ENCODE data around the gene RPSA.
"Not testable (repeated sequence)": the region's sequence is repeated elsewhere in the genome, so short reads cannot be mapped to it uniquely, and the experiment has no call there.

RPSA gene

DNA sequence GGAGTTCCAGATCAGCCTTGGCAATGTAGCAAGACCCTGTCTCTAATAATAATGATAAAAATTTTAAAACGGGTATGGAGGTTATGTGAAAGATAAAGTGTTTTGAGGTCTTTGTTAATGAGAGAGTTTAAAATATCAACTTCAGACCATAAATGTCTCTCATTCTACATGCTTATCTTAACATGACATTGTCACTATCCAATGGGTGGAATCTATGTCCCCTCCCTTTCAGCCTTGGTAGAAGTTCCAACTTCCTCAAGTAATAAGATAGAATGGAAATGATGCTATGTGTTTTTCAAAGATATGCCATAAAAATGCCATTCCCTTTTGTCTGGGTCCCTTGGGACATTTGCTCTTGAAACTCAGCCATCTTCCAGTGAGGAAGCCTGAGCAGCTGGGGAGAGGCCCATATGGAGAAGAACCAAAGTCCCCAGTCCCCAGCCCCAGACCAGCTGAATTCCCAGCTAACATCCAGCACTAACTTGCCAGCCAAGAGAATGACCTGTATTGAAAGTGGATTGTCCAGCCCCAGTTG lies 17.0 kb downstream of the RPSA start:
- FAIRE-seq: no peak

DNA sequence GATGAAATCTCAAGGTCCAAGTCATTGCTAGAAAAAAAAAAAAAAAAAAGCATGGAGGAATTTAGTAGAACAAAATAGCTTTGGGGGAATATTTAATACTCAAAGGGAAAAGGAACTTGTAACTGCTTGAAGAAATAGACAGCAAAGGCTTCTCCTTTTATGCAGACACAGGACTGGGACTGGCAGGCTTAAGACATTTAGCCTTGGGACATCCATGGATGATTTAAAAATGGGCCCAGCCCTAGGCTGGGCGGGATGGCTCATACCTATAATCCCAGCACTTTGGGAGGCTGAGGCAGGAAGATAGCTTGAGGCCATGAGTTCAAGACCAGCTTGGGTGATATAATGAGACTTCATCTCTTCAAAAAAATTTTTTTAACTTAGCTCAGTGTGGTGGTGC lies 19.8 kb downstream of the RPSA start:
- no peak for FAIRE-seq

DNA sequence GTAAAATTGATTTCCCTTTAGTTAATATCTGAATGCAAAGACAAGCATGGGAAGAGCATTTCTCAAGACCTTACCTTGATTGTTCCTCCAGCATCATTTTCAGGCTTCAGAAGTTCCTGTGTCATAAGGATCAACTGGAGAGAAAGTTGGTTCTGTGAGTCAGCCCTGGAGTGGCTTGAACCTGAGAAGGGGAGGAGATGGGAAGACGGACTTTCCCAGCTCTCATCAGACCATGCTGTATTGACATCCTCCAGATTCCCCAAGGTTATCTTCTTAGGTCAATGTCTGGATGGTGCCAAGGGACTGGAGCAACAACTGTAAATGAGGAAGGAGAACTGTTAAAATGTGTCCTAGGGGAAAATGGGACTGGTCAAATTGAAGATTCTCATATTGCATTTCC lies 21.0 kb downstream of the RPSA start:
- FAIRE-seq: no peak

DNA sequence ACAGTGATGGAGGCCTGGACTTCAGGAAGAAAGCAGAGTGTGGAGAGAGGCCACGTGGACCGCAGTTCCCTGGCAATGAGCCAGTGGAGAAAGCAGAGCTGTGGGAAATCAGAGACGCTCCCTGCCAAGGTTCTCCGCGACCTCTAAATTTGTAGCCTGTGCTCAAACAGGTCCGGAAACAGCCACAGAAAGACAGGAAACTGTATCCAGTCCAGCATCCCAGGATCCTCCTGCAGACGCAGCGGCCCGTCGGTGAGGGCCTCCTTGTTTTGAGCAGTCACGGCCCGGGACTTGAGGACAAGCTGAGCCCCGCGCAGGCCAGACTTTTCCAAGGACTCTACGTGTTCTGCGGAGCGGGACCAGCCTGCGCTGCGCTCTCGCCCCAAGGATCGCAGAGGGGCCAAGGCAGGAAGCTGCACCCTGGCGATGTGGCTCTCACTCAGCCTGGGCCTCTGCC lies 22.3 kb downstream of the RPSA start:
- FAIRE-seq: no peak

DNA sequence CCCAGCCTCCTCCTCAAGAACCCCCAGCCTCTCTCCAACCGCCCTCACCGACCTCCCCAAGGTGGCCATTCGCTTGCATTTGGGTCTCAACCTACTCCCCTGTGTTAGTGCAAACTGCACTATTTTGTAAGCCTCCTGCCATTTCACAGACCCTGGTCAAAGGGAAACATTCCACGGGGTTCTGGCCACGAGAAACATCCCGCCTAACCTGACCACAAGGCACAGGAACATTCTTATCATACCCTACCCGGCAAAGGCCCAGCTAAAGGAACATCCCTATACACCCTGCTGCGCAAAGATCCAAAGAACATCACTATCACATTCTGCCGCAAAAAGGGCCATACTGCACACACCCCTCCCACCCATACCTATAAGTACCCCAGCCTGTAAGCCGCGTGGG lies 22.9 kb downstream of the RPSA start:
- no peak for FAIRE-seq

DNA sequence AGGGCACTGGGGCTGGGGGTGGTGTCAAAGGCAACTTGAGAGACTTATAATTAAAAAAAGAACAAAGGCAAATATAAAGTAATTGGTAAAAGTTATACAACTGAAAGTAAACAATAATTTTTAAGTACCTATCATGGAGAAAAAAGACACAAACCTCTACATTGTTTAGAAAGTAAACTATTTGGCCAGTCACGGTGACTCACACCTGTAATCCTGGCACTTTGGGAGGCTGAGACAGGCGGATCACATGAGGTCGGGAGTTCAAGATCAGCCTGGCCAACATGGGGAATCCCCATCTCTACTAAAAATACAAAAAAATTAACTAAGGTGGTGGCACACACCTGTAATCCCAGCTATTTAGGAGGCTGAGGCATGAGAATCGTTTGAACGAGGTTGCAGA lies 25.8 kb downstream of the RPSA start:
- FAIRE-seq: no peak

DNA sequence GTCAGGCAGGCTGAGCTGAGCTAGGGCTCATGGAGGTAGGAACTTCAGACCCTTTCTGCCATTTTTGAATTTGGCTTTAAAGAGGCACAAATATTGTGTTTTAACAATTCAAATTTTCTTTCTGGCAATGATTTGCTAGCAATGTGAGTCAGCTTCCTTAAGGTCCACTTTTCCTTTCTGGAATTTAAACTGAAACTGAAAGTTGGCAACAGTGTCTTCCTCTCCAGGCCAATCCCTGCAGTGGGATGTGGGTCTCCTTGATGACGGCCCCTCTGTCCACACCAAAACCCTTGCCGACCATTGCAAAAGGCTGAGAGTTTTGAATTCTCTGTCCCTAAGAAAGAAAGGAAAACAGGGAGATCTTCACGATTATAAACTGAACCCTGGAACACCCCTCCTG lies 27.1 kb downstream of the RPSA start:
- FAIRE-seq: no peak

DNA sequence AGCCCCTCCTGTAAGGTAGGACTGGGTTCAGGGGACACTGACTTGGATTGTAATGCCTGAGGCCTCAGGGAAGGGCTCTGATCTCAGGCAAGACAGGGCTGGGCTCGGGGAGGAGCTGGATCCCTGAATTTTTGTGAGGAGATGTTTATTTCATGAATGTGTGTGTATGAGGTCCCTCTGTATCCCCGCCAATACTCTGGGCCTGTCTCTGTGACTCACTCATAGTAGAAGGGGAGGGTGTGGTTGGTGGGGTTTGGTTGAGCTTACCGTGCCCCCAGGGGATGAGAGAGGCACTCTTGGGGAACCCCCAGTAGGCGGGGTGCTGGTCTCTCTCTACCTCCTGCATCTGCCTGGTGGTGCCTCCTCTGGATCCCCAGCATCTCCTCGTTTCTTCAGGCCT lies 28.1 kb downstream of the RPSA start:
- no peak for FAIRE-seq

DNA sequence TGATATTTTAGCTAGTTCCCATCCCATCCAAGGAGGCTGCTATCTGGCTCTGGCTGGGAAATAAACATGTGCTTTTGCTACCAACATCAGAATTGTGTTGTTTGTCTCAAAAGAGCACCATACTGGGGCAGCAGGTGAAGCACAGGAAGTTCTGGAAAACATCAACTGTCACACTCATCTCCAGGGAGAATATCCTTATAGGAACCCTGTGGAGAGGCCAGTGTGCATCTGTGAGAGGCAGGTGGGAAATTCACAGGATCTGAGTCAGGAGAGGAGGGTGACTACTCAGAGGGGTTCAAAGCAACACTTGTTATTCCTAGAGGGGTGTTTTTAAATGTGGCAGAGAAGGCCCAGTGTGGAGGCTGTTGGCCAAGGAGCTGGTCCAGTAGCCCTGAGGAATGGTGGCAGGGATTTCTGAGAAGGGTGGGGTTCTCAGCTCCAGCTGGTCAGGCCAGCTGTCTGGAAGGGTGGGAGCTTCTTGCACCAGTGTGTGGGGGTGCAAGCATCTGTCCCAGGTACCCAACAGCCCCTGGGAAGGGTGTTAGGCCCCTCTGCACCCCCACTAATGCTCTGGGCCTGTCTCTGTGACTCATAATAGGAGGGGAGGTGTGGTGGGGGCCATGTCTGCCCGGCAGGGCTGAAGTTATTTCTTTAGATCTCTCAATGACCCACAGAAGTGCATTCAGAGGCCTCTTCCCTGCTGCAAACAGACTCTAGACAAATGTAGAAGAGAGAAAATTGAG lies 28.7 kb downstream of the RPSA start:
- no peak for FAIRE-seq

DNA sequence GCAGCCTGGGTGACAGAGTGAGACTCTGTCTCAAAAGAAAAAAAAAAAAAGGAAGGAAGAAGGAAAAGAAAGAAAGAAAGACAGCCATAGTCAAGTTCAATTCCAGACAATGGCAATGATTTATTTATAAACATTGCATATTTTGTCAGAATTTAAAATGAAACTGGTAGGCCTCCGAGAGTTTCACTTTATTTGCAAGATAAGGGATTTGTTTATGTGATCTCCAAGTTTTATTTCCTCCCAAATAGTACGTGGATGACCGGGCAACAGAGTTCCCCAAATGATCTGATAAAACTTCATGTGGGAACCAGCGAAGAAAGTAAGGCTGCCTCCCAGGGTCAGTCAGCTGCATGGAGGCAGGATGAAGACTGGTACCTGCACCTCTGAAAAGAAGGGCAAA lies 32.4 kb downstream of the RPSA start:
- FAIRE-seq: no peak

DNA sequence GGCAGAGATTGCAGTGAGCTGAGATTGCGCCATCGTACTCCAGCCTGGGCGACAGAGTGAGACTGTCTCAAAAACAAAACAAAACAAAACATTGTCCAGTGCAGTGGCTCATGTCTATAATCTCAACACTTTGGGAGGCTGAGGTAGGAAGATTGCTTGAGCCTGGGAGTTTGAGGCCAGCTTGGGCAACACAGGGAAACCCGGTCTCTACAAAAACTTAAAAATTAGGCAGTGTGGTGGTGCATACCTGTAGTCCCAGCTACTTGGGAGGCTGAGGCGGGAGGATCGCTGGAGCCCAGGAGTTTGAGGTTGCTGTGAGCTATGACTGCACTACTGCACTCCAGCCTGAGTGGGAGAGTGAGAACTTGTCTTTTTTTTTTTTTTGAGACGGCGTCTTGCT lies 33.8 kb downstream of the RPSA start:
- FAIRE-seq: no peak

DNA sequence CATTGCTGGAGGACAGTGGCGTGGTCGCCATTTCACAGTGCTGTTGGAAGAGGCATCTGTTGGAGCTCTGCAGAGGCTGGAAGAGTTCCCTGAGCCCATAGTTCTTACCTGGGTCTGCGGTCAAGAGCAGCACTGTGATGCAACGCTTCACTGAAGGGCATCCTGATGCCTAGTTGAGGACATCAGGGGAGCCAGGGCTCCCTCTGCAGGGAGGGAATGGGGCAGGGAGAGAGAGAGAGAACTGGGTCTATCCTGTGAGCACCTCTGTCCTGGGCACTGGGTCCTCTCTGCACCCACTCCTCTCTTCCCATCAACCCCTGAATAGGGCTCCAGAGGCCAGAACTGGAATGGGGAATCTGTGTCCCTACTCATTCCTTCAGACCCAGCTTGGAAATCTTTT lies 37.0 kb downstream of the RPSA start:
- no peak for FAIRE-seq

DNA sequence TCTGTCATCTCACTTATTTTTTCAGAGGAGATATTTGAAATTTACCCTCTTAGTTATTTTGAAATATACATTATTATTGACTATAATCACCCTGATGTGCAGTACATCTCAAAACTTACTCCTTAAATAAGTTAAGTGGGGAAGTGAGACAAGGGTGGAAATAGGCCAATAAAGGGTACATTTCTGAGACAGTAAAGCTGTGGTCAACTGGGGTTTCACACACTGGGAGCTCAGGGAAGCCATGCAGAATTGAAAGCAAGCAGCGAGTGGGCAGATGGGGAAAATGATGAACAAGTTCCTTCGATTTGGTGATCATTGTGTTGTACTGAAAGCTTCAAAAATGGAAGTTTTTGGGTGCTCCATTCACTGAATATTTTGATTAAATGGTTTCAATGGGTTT lies 39.4 kb downstream of the RPSA start:
- no peak for FAIRE-seq

DNA sequence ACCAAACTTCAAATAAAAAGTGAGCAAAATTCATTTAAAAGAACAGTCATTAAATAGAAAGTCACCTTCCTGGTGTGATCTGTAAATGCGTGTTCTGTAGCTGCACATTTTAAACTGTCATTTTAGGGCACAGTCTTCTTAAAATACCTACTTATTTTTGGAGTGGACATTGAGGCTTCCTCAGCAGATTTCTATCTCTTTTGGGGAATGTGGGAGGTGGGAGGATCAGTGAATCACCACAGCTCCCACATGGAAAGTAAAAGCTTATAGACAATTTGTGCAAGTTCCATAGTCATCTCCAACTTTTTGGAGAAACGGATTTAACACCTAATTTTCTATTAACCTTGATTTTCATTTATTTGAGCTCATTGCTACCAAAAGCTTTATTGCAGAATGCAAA lies 39.9 kb downstream of the RPSA start:
- no peak for FAIRE-seq

DNA sequence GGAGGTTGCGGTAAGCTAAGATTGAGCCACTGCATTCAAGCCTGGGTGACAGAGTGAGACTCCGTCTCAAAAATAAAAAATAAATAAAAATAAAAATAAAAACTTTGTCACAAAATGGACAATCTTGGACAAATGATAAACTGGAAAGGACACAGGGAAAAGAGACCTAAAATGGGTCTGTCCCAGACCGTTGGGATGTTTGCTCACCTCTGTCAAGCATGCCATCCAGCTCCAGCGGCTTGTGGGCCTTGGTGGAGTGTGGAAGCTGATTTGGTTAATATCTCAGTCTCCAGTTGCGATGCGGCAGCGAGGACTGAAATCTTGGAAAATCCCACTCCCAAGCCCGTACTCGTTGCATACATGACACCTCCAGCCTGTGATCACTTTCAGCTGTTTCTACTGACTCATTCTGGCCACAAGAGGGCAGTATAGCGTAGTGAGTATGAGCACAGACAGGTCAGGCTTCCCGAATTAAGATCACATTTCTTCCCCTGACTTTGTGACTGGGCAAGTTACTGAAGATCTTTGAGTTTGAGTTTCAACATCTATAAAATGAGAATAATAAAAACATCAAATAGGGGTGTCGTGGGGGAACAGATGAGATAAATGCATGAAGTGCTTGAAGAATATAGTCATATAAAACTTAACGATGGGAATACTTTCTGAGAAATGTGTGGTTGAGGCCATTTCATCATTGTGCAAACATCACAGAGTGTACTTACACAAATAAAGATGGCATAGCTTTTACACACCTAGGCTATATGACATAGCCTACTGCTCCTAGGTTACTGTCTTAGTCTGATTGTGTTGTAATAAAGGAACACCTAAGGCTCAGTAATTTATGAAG lies 41.3 kb downstream of the RPSA start:
- FAIRE-seq: peak; percentile 74

DNA sequence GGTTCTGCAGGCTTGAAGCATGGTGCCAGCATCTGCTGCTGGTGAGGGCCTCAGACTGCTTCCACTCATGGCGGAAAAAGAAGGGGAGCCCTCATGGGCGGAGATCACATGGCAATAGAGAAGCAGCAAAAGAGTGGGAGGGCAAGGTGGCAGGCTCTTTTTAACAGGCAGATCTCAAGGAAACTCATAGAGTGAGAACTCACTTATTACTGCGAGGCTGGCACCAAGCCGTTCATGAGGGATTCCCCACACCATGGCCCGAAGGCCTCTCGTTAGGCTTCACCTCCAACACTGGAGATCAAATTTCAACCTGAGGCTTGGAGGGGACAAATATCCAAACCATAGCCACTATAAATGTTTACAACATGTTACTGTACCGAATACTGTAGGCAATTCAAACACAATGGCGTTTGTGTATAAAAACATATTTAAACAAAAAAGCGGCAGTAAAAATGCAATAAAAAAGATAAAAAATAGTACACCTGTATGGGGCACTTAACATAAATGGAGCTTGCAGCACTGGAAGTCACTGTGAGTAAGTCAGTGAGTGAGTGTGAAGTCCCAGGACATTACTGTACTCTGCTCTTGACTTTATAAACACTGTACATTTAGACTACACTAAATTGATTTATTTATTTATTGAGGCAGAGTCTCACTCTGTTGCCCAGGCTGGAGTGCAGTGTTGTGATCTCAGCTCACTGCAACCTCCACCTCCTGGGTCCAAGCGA lies 42.1 kb downstream of the RPSA start:
- FAIRE-seq: no peak

DNA sequence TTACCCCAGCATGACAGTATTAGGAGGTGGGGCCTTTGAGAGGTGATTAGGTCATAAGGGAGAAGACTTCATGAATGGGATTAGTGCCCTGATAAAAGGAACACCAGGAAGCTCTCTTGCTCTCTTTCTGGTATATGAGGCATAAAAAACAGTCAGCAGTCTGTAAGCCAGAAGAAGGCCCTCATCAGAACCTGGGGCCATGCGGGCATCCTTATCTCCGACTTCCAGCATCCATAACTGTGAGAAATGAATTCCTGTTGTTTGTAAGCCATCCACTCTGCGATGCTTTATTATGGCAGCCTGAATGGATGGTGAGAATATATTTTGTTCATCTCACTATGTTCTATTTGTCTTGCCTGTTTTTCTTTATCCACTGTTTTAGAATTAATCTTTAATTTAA lies 43.3 kb downstream of the RPSA start:
- no peak for FAIRE-seq

DNA sequence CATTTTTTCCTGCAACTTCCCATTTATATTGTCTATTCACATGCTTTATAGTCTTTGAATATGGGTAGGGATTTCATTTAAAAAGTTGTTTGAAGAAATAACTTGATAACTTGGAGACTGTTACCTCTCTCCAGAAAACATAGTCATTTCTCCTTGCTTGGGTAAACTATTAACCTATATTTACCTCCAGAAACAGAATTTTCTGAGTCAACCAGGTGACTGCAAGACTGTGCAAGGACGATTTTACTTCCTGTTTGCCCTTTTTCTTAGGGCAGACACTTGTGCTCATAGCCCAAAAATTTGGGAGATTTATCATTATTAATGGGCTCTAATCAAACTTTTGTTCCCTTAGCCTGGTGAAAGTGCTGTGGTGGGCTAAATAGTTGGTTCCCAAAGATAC lies 46.6 kb downstream of the RPSA start:
- FAIRE-seq: no peak

DNA sequence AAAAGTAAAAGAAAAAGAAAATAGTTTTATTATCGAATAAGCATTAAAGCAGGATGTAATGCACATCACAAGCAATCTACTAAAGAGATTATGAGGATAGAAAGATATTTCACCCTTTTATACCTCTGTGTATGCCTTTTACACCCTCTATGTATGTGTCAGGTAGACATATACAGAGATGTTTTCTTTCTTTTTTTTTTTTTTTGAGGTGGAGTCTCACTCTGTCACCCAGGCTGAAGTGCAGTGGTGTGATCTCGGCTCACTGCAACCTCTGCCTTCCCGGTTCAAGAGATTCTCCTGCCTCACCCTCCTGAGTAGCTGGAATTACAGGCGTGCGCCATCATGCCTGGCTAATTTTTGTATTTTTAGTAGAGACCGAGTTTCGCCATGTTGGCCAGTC lies 47.4 kb downstream of the RPSA start:
- FAIRE-seq: not testable (repeated sequence)

DNA sequence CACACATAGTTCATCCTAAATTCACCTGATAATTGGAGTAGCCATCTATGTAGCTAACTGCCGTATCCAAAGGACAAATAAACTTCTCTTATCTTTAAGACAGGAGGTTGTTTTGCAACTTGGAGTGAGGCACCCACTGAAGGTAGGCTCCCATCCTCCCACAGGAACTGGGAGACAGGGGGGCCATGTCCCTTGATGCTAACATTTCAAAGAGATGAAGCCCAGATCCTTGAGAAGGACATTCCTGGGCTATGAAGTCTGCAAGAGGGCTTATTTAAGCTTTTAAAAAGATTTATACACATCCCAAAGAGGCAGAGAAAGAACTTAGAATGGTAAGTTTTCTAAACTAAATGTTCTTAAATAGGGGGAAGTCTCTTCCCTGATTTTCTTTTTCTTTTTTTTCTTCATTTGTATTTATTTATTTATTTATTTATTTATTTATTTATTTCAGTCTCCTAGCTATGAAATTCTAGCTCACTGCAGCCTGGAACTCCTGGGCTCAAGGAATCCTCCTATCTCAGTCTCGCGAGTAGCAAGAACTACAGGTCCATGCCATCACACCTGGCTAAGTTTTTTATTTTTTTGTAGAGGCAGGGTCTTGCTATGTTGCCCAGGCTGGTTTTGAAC lies 48.2 kb downstream of the RPSA start:
- FAIRE-seq: no peak

DNA sequence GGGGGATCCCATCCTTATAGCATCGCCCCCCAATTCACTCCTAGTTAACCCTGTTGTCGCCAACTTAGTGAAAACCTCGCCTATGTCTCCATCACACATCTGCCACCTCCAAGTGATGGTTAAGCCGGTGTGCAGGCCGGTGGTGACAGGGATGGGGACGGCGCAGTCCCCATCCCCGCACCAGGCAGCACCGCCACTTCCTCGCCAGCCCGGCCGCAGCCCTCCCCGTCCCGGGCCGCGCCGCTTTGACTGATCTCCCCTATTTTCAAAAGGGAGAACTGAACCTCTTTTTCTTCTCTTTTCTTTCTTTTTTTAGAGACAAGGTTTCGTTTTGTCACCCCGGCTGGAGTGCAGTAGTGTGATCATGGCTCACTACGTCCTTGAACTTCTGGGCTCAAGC lies 49.6 kb downstream of the RPSA start:
- FAIRE-seq: no peak

DNA sequence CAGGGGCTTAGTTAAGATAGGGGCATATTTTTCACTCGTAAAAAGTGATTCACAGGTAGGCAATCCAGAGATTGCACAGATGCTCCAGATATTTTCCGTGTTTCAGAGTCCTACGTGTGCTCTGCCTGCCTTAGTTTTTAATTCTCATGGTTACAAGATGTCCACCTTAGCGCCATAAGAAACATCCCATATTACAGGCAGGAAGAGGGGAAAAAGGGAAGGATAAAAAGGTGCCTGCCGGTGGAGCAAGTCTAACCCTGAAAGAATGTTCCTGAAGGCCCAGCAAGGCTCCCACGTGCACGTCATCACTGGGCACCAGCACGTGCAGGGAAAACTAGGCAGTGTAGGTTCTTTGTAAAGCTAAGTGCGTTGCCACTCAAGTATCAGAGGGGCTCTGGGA lies 50.8 kb downstream of the RPSA start:
- no peak for FAIRE-seq

DNA sequence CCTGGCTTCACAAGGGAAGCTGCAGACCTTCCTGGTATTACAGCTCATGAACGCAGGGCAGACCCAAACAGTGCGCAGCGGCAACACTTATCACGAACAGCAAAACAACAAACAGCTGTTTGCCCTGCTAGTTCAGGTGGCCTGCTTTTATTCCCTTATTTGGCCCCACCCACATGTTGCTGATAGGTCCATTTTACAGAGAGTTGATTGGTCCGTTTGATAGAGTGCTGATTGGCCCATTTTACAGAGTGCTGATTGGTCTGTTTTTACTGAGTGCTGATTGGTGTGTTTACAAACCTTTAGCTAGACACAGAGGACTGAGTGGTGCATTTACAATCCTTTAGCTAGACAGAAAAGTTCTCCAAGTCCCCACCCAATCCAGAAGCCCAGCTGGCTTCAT lies 52.1 kb downstream of the RPSA start:
- not testable (repeated sequence) for FAIRE-seq

Data from endometrium (tissue), 2 donors.